HuH-7.5 (cell line): Measurements from ENCODE around the gene OR51B4.
"Not testable (repeated sequence)": the region's sequence is repeated elsewhere in the genome, so short reads cannot be mapped to it uniquely, and the experiment has no call there.

Experiments
- DNase-seq: peaks from one replicate; pipeline ENCODE4 v3.0.0; 2011; ENCODE audit warnings: low spot score

Gene OR51B4

DNA sequence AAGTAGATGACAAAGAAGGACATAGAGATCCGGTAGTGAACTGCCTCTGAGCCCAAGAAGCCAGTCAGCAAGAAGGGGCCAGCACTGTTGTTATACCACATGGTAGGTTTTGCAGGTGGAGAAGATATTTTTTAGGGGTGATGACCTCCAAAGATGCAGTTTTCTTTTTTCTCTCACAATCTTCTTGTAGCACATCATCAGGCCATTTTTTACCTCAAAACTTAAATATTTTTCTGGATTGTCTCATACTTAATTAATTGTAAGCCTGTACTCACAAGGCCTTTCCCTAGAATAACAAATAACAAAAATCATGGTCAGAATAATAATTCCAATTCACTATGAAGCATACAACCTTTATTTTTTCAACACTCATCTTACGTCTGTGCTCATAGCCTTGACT is at the start of gene OR51B4:
Gene OR51B4 (minus strand): TSS at position 101 of the 400 bp plus-strand sequence. CDS start 0 bp downstream, at position 101.
- DNase-seq = no peak

DNA sequence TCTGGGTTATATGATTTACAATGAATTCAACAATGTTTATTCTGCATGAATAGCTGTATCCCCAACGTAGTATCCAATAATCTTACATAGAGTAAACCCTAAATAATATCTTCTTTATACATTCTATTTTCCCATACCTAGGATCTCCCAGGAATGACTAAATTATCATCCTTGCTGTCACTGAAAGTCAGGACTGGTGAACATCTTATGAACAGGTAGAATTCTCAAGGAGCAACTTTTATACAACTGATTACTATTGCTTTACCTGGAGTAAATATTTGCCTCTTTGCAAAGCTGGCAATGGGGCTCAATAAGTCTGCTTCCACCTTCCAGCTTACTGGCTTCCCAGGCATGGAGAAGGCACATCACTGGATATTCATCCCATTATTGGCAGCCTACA is 49.5 kb upstream of the OR51B4 start, which contains the start of gene OR51B6:
Gene OR51B6 (plus strand): TSS at position 301 of the 400 bp plus-strand sequence. CDS start 0 bp downstream, at position 301.
- DNase-seq = no peak

DNA sequence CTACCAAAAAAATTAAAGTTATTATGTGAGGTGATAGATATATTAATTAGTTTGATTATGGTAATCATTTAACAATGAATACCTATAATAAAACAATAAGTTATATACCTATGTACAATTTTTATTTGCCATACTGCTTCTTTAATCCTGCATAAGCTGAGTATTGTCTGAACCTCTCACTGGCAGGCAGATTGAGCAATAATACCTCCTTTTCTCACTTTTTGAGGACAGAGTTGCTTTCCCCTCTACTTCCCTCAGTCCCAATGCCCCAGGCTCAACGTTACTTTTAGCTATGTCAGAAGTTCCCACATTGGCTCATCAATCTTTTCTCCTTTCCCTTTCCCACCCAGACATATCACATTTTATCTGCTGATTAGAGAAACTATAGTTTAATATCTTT is 47.8 kb upstream of the OR51B4 start:
- DNase-seq = no peak

DNA sequence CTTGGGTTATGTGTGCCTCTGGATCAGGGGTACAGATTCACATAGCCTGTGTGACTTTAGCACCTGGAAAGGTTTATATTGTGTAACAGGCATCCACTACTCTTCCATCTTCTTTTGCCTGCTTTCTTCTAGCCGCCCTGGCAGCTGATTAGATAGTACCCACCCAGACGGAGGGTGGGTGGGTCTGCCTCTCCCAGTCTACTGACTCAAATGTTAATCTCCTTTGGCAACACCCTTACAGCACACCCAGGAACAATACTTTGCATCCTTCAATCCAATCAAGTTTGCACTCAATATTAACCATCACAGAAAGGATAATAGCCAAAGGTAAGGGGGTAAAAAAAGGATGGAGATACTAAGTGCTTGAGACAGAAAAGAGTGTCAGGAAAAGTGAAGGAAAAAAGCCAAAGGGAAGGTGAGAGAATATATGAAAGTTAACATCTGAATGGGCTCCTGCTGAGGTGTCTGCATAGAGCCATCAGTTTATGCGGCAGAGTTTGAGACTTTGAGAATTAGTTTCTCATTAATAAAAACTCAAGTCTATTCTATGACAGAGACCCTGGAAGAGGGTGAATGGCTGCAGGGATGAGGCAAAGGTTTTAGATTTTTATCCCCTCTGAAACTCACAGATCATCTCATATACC is 46.9 kb upstream of the OR51B4 start:
- DNase-seq = no peak

GRCh38 chr11:5345831-5346230 is 44.1 kb upstream of the OR51B4 start:
- no peak for DNase-seq

GRCh38 chr11:5343474-5344335 is 42.0 kb upstream of the OR51B4 start, which contains the start of gene OR51B5:
OR51B5 (minus strand) TSS chr11:5343524; CDS start chr11:5343524, 0 bp downstream.
- no peak for DNase-seq

DNA sequence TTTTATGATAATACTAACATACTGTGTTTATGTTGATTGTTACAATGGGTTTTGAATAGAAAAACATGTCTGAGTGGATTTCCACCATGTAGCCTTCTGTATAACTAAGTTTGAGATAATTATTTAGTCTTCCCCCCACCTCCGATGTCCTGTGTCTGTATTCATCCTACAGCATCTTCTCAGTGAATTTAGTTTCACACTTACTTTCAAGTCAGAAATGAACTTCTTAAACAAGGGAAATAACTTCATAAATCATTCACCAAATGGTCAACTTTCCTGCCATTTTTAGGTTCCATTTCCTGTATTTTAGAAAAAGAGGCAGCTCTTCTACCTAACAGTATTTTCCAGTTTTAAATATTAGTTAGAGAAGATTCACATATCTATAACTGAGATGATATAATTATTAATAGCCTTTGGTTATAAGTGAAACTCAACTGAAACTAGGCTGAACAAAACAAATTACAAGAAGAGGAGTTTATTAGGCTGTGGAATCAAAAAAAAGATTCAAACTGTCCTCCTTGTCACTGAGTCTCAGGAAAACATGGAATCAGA is 38.1 kb upstream of the OR51B4 start:
- DNase-seq = no peak

- DNase-seq = not testable (repeated sequence)
Observed at GRCh38 chr11:5337253-5337652, 35.5 kb upstream of the OR51B4 start.

- no peak for DNase-seq
Observed at GRCh38 chr11:5336331-5336730, 34.6 kb upstream of the OR51B4 start.

GRCh38 chr11:5335170-5335569 is 33.4 kb upstream of the OR51B4 start:
- no peak for DNase-seq

- no peak for DNase-seq
Observed at GRCh38 chr11:5324197-5324596, 22.5 kb upstream of the OR51B4 start, which contains the start of gene OR51B2. OR51B2 (minus strand) TSS chr11:5324297; CDS start chr11:5324297, 0 bp downstream.

DNA sequence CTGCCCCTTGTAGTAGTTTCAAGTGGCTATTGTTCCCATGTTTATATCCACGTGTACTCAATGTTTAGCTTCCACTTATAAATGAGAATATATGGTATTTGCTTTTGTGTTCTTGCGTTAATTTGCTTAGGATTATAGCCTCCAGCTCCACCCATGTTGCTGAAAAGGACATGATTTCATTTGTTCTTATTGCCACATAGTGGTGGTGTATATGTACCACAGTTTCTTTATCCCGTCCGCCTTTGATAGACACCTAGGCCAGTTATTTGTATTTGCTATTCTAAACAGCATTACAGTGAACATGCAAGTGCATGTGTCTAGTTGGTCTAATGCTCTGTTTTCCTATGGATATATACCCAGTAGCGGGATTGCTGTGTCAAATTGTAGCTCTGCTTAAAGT is 15.5 kb upstream of the OR51B4 start:
- DNase-seq = no peak

- not testable (repeated sequence) for DNase-seq
Observed at GRCh38 chr11:5313326-5314023, 11.7 kb upstream of the OR51B4 start.

GRCh38 chr11:5310423-5310822 is 8.7 kb upstream of the OR51B4 start:
- DNase-seq = no peak

GRCh38 chr11:5307256-5308019 is 5.7 kb upstream of the OR51B4 start:
- no peak for DNase-seq

DNA sequence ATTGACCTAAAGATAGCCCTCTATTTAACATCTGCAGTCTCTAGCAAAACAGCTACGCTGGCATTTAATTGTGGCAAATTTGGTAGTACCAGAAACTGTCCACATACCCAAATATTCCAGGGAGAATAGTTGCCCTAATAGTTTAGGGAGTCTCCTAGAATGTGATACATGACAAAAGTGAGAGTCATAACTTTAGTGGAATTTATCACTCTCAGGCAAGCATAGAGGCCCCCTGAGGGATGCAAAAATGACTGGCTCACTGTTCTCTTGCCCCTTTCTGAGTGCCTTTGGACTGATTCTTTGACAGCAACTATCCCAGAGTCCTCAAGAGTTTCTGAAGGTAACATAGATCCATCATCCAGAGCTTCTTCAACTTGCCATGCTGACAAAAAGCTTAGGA is 2.3 kb upstream of the OR51B4 start:
- no peak for DNase-seq

DNA sequence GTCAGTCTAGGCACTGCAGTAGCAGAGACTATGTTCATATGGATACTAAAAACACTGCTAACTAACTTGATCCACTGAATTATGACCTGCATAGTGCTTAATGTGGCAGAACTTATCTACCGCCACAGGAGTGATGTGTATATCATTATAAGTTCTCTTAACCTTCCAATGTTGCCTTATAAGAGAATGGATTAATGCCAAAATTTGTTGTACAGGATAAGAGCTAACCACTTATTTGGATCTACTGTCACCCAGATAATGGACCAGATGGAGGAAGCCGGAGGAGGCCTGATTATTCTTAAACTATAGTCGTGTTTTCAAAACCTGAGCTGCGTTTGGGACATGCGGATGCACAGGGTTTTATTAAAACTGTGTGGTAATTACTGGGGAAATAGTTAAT is 1.9 kb upstream of the OR51B4 start:
- DNase-seq = no peak

DNA sequence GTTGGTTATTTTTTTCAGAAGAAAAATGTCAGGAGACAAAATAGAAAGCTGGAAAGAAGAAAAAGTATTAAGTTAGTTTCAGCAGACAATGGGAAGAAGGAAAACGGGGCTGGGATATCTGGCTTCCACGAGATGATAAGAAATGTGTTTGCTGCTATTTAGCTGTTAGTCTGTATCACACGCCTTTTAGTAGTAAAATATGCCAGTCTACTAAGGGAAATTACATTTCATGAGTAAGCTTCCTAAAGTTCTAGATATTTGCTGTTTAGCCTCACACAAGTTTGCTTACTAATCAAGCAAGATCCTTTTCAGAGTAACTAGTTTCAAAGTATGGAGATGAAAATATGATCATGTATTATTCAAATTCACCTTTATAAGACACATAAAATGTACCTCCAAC is 1.5 kb downstream of the OR51B4 start:
- DNase-seq = no peak

GRCh38 chr11:5298451-5298850 is 3.3 kb downstream of the OR51B4 start:
- no peak for DNase-seq

GRCh38 chr11:5297721-5298323 is 3.9 kb downstream of the OR51B4 start:
- no peak for DNase-seq
